Measurements from ENCODE around the gene SLC25A29.
"Not testable (repeated sequence)": the region's sequence is repeated elsewhere in the genome, so short reads cannot be mapped to it uniquely, and the experiment has no call there.

Gene SLC25A29

GRCh38 chr14:100306101-100306997 lies at the start of gene SLC25A29:
Gene SLC25A29 (minus strand): TSS chr14:100306444. CDS start chr14:100306232, 212 bp downstream.
- peak; percentile 99 for DNase-seq (ENCODE audit: low spot score)

- DNase-seq (ENCODE audit: low spot score), result no peak
Measured at GRCh38 chr14:100350986-100351385, 44.7 kb upstream of the SLC25A29 start.

- DNase-seq (ENCODE audit: low spot score), result no peak
Measured at GRCh38 chr14:100350276-100350926, 44.2 kb upstream of the SLC25A29 start.

- DNase-seq (ENCODE audit: low spot score), result no peak
Measured at GRCh38 chr14:100348784-100349685, 42.8 kb upstream of the SLC25A29 start.

GRCh38 chr14:100348253-100348729 lies 42.0 kb upstream of the SLC25A29 start:
- DNase-seq (ENCODE audit: low spot score), result no peak

GRCh38 chr14:100346306-100347091 lies 40.3 kb upstream of the SLC25A29 start:
- no peak for DNase-seq (ENCODE audit: low spot score)

- no peak for DNase-seq (ENCODE audit: low spot score)
Measured at GRCh38 chr14:100345711-100346110, 39.5 kb upstream of the SLC25A29 start.

GRCh38 chr14:100344657-100345056 lies 38.4 kb upstream of the SLC25A29 start:
- DNase-seq (ENCODE audit: low spot score), result not testable (repeated sequence)

GRCh38 chr14:100342826-100343225 lies 36.6 kb upstream of the SLC25A29 start:
- DNase-seq (ENCODE audit: low spot score), result not testable (repeated sequence)

- DNase-seq (ENCODE audit: low spot score), result no peak
Measured at GRCh38 chr14:100342195-100342594, 36.0 kb upstream of the SLC25A29 start.

GRCh38 chr14:100341301-100342031 lies 35.2 kb upstream of the SLC25A29 start:
- peak; percentile 64 for DNase-seq (ENCODE audit: low spot score)

- no peak for DNase-seq (ENCODE audit: low spot score)
Measured at GRCh38 chr14:100340423-100340813, 34.2 kb upstream of the SLC25A29 start.

- DNase-seq (ENCODE audit: low spot score), result no peak
Measured at GRCh38 chr14:100339766-100340422, 33.6 kb upstream of the SLC25A29 start.

GRCh38 chr14:100336618-100337530 lies 30.6 kb upstream of the SLC25A29 start:
- DNase-seq (ENCODE audit: low spot score), result no peak

GRCh38 chr14:100334904-100335303 lies 28.7 kb upstream of the SLC25A29 start:
- DNase-seq (ENCODE audit: low spot score), result no peak

- no peak for DNase-seq (ENCODE audit: low spot score)
Measured at GRCh38 chr14:100333827-100334226, 27.6 kb upstream of the SLC25A29 start.

- DNase-seq (ENCODE audit: low spot score), result no peak
Measured at GRCh38 chr14:100333311-100333710, 27.1 kb upstream of the SLC25A29 start.

- no peak for DNase-seq (ENCODE audit: low spot score)
Measured at GRCh38 chr14:100332797-100333196, 26.6 kb upstream of the SLC25A29 start.

All from GM03348 (cell line).